ENCODE results near the gene APOL2.
"Not testable (repeated sequence)": the region's sequence is repeated elsewhere in the genome, so short reads cannot be mapped to it uniquely, and the experiment has no call there.

The APOL2 gene

GRCh38 chr22:36257948-36258670 lies 18.8 kb upstream of the APOL2 start:
- POLR2A ChIA-PET, result no interaction called here
- CTCF ChIA-PET, result interaction anchor here (1.2 to 1.9 kb wide), 2 partner anchors 18 to 20 kb away, joined by 4 to 6 read pairs; partner anchors contain the start of gene APOL2
- peaks cover 5 to 32% (median 9%) of the 10 kb centered on the region in 4 experiments for H3K36me3 ChIP-seq (ENCODE audit: control insufficient read depth in 4 of 4, insufficient read depth in 4 of 4, low read length in 3 of 4)
- no peak overlapping the region for H3K27ac ChIP-seq (ENCODE audit: insufficient read depth in 1 of 2, low read depth in 1 of 2, low read length in 2 of 2, poor library complexity in 1 of 2, severe bottlenecking in 2 of 2)
- no peak overlapping the region for H3K4me3 ChIP-seq (ENCODE audit: control insufficient read depth in 1 of 7, extremely low read depth in 1 of 7, insufficient read depth in 4 of 7, low read depth in 2 of 7, low read length in 6 of 7)
- 93% methylated on average over 13 of the region's 13 CpGs for WGBS (ENCODE audit: insufficient coverage)
- no peaks in the 10 kb centered on the region for H3K27me3 ChIP-seq (replicated peaks in 2 of 5; ENCODE audit: control insufficient read depth in 4 of 5, insufficient read depth in 5 of 5, low read length in 4 of 5)
- peaks cover 5 to 36% (median 35%) of the 10 kb centered on the region in 4 experiments for H3K4me1 ChIP-seq (ENCODE audit: control extremely low read depth in 1 of 4, control insufficient read depth in 4 of 4, insufficient read depth in 4 of 4, low read length in 3 of 4)
- DNase-seq, result no peak
- H3K9me3 ChIP-seq (ENCODE audit: control extremely low read depth in 1 of 5, control insufficient read depth in 4 of 5, insufficient read depth in 2 of 5, low read depth in 1 of 5, low read length in 4 of 5), result no peaks in the 10 kb centered on the region

- peaks cover 5 to 44% (median 40%) of the 10 kb centered on the region in 4 experiments for H3K4me1 ChIP-seq (ENCODE audit: control extremely low read depth in 1 of 4, control insufficient read depth in 4 of 4, insufficient read depth in 4 of 4, low read length in 3 of 4)
- CTCF ChIA-PET, result interaction anchor here (1.2 kb wide), 1 partner anchor 21 kb away, joined by 4 read pairs; no protein-coding TSS in a partner anchor
- 75% methylated on average over 4 of the region's 8 CpGs for WGBS (ENCODE audit: insufficient coverage)
Measured at GRCh38 chr22:36257308-36257707, 18.0 kb upstream of the APOL2 start.

GRCh38 chr22:36256478-36256877 lies 17.2 kb upstream of the APOL2 start:
- Histone ChIP-seq H3K27ac (ENCODE audit: insufficient read depth in 1 of 2, low read depth in 1 of 2, low read length in 2 of 2, poor library complexity in 1 of 2, severe bottlenecking in 2 of 2) (no peak overlapping the region), H3K27me3 (replicated peaks in 2 of 5; ENCODE audit: control insufficient read depth in 4 of 5, insufficient read depth in 5 of 5, low read length in 4 of 5) (no peaks in the 10 kb centered on the region), H3K4me1 (ENCODE audit: control extremely low read depth in 1 of 4, control insufficient read depth in 4 of 4, insufficient read depth in 4 of 4, low read length in 3 of 4) (peaks cover 5 to 44% (median 40%) of the 10 kb centered on the region in 4 experiments), H3K9me3 (ENCODE audit: control extremely low read depth in 1 of 5, control insufficient read depth in 4 of 5, insufficient read depth in 2 of 5, low read depth in 1 of 5, low read length in 4 of 5) (no peaks in the 10 kb centered on the region), H3K36me3 (ENCODE audit: control insufficient read depth in 4 of 4, insufficient read depth in 4 of 4, low read length in 3 of 4) (peaks cover 2 to 19% (median 4%) of the 10 kb centered on the region in 4 experiments), H3K4me3 (ENCODE audit: control insufficient read depth in 1 of 7, extremely low read depth in 1 of 7, insufficient read depth in 4 of 7, low read depth in 2 of 7, low read length in 6 of 7) (no peak overlapping the region)
- POLR2A ChIA-PET, result no interaction called here
- WGBS (ENCODE audit: insufficient coverage), result 94% methylated on average over 2 of the region's 3 CpGs
- DNase-seq, result no peak
- CTCF ChIA-PET, result no interaction called here

More at GRCh38 chr22:36257308-36257707, 18.0 kb upstream of the APOL2 start:
- Histone ChIP-seq H3K36me3 (ENCODE audit: control insufficient read depth in 4 of 4, insufficient read depth in 4 of 4, low read length in 3 of 4) (peaks cover 5 to 25% (median 8%) of the 10 kb centered on the region in 4 experiments), H3K27me3 (replicated peaks in 2 of 5; ENCODE audit: control insufficient read depth in 4 of 5, insufficient read depth in 5 of 5, low read length in 4 of 5) (no peaks in the 10 kb centered on the region), H3K4me3 (ENCODE audit: control insufficient read depth in 1 of 7, extremely low read depth in 1 of 7, insufficient read depth in 4 of 7, low read depth in 2 of 7, low read length in 6 of 7) (no peak overlapping the region), H3K27ac (ENCODE audit: insufficient read depth in 1 of 2, low read depth in 1 of 2, low read length in 2 of 2, poor library complexity in 1 of 2, severe bottlenecking in 2 of 2) (no peak overlapping the region), H3K9me3 (ENCODE audit: control extremely low read depth in 1 of 5, control insufficient read depth in 4 of 5, insufficient read depth in 2 of 5, low read depth in 1 of 5, low read length in 4 of 5) (no peaks in the 10 kb centered on the region)
- no peak for DNase-seq
- POLR2A ChIA-PET, result no interaction called here

- POLR2A ChIA-PET; DNase-seq; H3K27ac ChIP-seq (ENCODE audit: insufficient read depth in 1 of 2, low read depth in 1 of 2, low read length in 2 of 2, poor library complexity in 1 of 2, severe bottlenecking in 2 of 2); H3K4me3 ChIP-seq (ENCODE audit: control insufficient read depth in 1 of 7, extremely low read depth in 1 of 7, insufficient read depth in 4 of 7, low read depth in 2 of 7, low read length in 6 of 7); H3K9me3 ChIP-seq (ENCODE audit: control extremely low read depth in 1 of 5, control insufficient read depth in 4 of 5, insufficient read depth in 2 of 5, low read depth in 1 of 5, low read length in 4 of 5); H3K27me3 ChIP-seq (replicated peaks in 2 of 5; ENCODE audit: control insufficient read depth in 4 of 5, insufficient read depth in 5 of 5, low read length in 4 of 5); CTCF ChIA-PET: not testable (repeated sequence)
- no CpG with 5 or more reads among the region's 5 CpGs for WGBS (ENCODE audit: insufficient coverage)
- peaks cover 5 to 44% (median 40%) of the 10 kb centered on the region in 4 experiments for H3K4me1 ChIP-seq (ENCODE audit: control extremely low read depth in 1 of 4, control insufficient read depth in 4 of 4, insufficient read depth in 4 of 4, low read length in 3 of 4)
- peaks cover 0 to 13% (median 4%) of the 10 kb centered on the region in 4 experiments for H3K36me3 ChIP-seq (ENCODE audit: control insufficient read depth in 4 of 4, insufficient read depth in 4 of 4, low read length in 3 of 4)
Measured at GRCh38 chr22:36255572-36255971, 16.2 kb upstream of the APOL2 start.

GRCh38 chr22:36253523-36254490 lies 14.5 kb upstream of the APOL2 start:
- DNase-seq, result peak in 2 of 3 donors; percentile 26 to 29
- WGBS (ENCODE audit: insufficient coverage), result 53% methylated on average over 6 of the region's 7 CpGs
- H3K27me3 ChIP-seq (replicated peaks in 2 of 5; ENCODE audit: control insufficient read depth in 4 of 5, insufficient read depth in 5 of 5, low read length in 4 of 5), result no peaks in the 10 kb centered on the region
- ChIA-PET CTCF (interaction anchor here (0.8 to 3.6 kb wide), 10 partner anchors 10 to 49 kb away, joined by 3 to 20 read pairs (median 4); partner anchors contain the start of gene APOL2), POLR2A (interaction anchor here (1.0 kb wide), 1 partner anchor 14 kb away, joined by 3 read pairs; the partner anchor contains the start of gene APOL2)
- peaks cover 0 to 3% (median 0%) of the 10 kb centered on the region in 5 experiments for H3K9me3 ChIP-seq (ENCODE audit: control extremely low read depth in 1 of 5, control insufficient read depth in 4 of 5, insufficient read depth in 2 of 5, low read depth in 1 of 5, low read length in 4 of 5)
- peaks cover 0 to 8% (median 3%) of the 10 kb centered on the region in 4 experiments for H3K36me3 ChIP-seq (ENCODE audit: control insufficient read depth in 4 of 4, insufficient read depth in 4 of 4, low read length in 3 of 4)
- H3K27ac ChIP-seq (ENCODE audit: insufficient read depth in 1 of 2, low read depth in 1 of 2, low read length in 2 of 2, poor library complexity in 1 of 2, severe bottlenecking in 2 of 2), result peak overlapping the region; percentile 62 to 86
- H3K4me3 ChIP-seq (ENCODE audit: control insufficient read depth in 1 of 7, extremely low read depth in 1 of 7, insufficient read depth in 4 of 7, low read depth in 2 of 7, low read length in 6 of 7), result peak overlapping the region; percentile 51 to 97 (median 81)
- H3K4me1 ChIP-seq (ENCODE audit: control extremely low read depth in 1 of 4, control insufficient read depth in 4 of 4, insufficient read depth in 4 of 4, low read length in 3 of 4), result peaks cover 2 to 34% (median 32%) of the 10 kb centered on the region in 4 experiments

- ChIA-PET CTCF (interaction anchor here (0.8 to 3.6 kb wide), 10 partner anchors 9 to 50 kb away, joined by 3 to 20 read pairs (median 4); partner anchors contain the start of gene APOL2), POLR2A (interaction anchor here (1.0 kb wide), 1 partner anchor 13 kb away, joined by 3 read pairs; the partner anchor contains the start of gene APOL2)
- H3K9me3 ChIP-seq (ENCODE audit: control extremely low read depth in 1 of 5, control insufficient read depth in 4 of 5, insufficient read depth in 2 of 5, low read depth in 1 of 5, low read length in 4 of 5), result peaks cover 0 to 5% (median 0%) of the 10 kb centered on the region in 5 experiments
- H3K27ac ChIP-seq (ENCODE audit: insufficient read depth in 1 of 2, low read depth in 1 of 2, low read length in 2 of 2, poor library complexity in 1 of 2, severe bottlenecking in 2 of 2), result peak within 1 kb of the TSS; percentile 62 to 86
- H3K36me3 ChIP-seq (ENCODE audit: control insufficient read depth in 4 of 4, insufficient read depth in 4 of 4, low read length in 3 of 4), result peaks cover 0 to 7% (median 3%) of the 10 kb centered on the region in 4 experiments
- H3K4me3 ChIP-seq (ENCODE audit: control insufficient read depth in 1 of 7, extremely low read depth in 1 of 7, insufficient read depth in 4 of 7, low read depth in 2 of 7, low read length in 6 of 7), result peak within 1 kb of the TSS; percentile 51 to 97 (median 81)
- DNase-seq, result peak; percentile 61 to 87 (median 78)
- H3K27me3 ChIP-seq (replicated peaks in 2 of 5; ENCODE audit: control insufficient read depth in 4 of 5, insufficient read depth in 5 of 5, low read length in 4 of 5), result no peaks in the 10 kb centered on the region
- WGBS (ENCODE audit: insufficient coverage), result 19% methylated on average over 9 of the region's 10 CpGs
- peaks cover 0 to 27% (median 25%) of the 10 kb centered on the region in 4 experiments for H3K4me1 ChIP-seq (ENCODE audit: control extremely low read depth in 1 of 4, control insufficient read depth in 4 of 4, insufficient read depth in 4 of 4, low read length in 3 of 4)
Measured at GRCh38 chr22:36252754-36253522, 13.6 kb upstream of the APOL2 start, which contains the start of gene APOL1. TSS of gene APOL1 (plus strand) at chr22:36253133. CDS start at chr22:36254956, 1,823 bp downstream.

Measured in common myeloid progenitor, CD34-positive (primary cell).